ENCODE data around the gene SPTBN1.

DNA sequence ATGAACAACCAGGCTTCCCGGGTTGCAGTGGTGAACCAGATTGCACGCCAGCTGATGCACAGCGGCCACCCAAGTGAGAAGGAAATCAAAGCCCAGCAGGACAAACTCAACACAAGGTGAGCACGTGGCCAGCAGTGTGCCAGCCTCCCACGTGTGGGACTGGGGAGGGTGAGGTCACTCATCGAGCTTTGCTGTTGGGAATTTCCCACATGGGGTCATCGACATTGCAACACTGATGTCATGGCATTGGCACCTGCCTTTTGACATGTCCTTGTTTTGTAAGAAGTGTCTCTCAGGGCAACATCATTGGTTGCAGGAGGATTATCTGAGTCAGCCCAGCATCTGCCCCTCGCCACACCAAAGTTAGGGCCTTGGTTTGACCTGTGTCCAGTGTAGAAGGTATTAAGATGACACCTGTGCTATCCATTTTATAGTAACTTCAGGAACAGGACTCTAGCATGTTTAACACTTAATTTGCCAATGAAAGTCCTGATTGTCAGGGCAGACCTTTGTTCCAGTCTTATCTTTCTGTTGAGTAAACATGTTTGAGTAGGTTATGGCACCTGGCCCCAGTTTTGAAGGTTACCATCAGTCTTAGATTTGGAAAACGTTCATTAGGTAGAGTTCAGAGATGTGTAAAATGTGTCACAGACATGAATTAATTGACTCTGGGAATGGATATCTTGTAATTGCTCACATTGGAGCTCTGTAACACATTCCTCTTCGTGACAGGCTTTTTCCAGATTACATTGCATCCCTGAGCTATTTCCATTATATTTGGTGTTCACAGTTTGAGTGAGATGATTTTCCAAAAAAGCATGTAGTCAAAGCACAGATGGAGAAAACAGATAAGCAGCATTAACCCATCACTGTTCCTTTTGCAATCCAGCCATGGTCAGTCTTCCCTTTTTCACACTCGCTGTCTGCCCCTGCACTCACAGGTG lies 174.1 kb downstream of the SPTBN1 start:
- no peak for TF ChIP-seq ZNF324 (CRISPR knock-in tag; IDR thresholded peaks at IDR 0.05)
- TF ChIP-seq ZFX (CRISPR knock-in tag; IDR thresholded peaks at IDR 0.05): no peak
- TF ChIP-seq HLTF (IDR thresholded peaks at IDR 0.05): no peak
- no peak for TF ChIP-seq GTF2E2 (tag; IDR thresholded peaks at IDR 0.05)
- no peak for TF ChIP-seq EZH2 (IDR thresholded peaks at IDR 0.05; ENCODE audit: borderline replicate concordance, low read depth, low read length)
- no peak for TF ChIP-seq ELF1 (tag; IDR thresholded peaks at IDR 0.05)
- TF ChIP-seq KLF16 (IDR thresholded peaks at IDR 0.05): no peak

All from K562 (cell line).